ENCODE measurements around the gene HILPDA. TPM values are rescaled to one million over a fixed set of nuclear protein-coding genes. Genes with fewer than 3 reads are reported as not detected.
"Not testable (repeated sequence)": the region's sequence is repeated elsewhere in the genome, so short reads cannot be mapped to it uniquely, and the experiment has no call there.

Gene HILPDA
- polyA plus RNA-seq, 1 donor (not counting 4 experiments of a cell fraction or from before 2014, with no cell fraction given) = 17.9 TPM

- H3K9me3 ChIP-seq (ENCODE audit: control insufficient read depth, low read depth, low read length); dilution Hi-C loops (cut with MboI; ENCODE audit: extremely low pct_ligation_motif_present, low sequenced_read_pairs); H3K27ac ChIP-seq (ENCODE audit: control insufficient read depth, insufficient read depth, low read length); H3K79me2 ChIP-seq (ENCODE audit: control insufficient read depth, insufficient read depth, low read length); FAIRE-seq; H3K27me3 ChIP-seq (ENCODE audit: control insufficient read depth, extremely low read depth, insufficient read depth, low read length); H4K20me1 ChIP-seq (ENCODE audit: control insufficient read depth, extremely low read depth, insufficient read depth, low read length); H3K9me1 ChIP-seq (ENCODE audit: control insufficient read depth, extremely low read depth, insufficient read depth, low read length); H3K4me1 ChIP-seq (ENCODE audit: control insufficient read depth, extremely low read depth, insufficient read depth, low read length); H3K36me3 ChIP-seq (ENCODE audit: control insufficient read depth in 2 of 2, extremely low read depth in 1 of 2, insufficient read depth in 2 of 2, low read length in 2 of 2); H3K4me2 ChIP-seq (ENCODE audit: control insufficient read depth, extremely low read depth, insufficient read depth, low read depth, low read length); H2AFZ ChIP-seq (ENCODE audit: control insufficient read depth, low read length); H3K9ac ChIP-seq (ENCODE audit: control insufficient read depth, extremely low read depth, insufficient read depth, low read length); H3K4me3 ChIP-seq (ENCODE audit: control insufficient read depth in 2 of 3, extremely low read depth in 1 of 3, insufficient read depth in 2 of 3, low read depth in 1 of 3, low read length in 3 of 3); DNase-seq (ENCODE audit: low read depth, low spot score): not testable (repeated sequence)
Measured at GRCh38 chr7:128488134-128488533, 32.5 kb downstream of the HILPDA start.

- DNase-seq (ENCODE audit: low read depth, low spot score) = no peak
- dilution Hi-C loops (cut with MboI; ENCODE audit: extremely low pct_ligation_motif_present, low sequenced_read_pairs) = no loop called here
- H3K79me2 ChIP-seq (ENCODE audit: control insufficient read depth, insufficient read depth, low read length) = no peaks in the 10 kb centered on the region
- no peaks in the 10 kb centered on the region for H3K4me1 ChIP-seq (ENCODE audit: control insufficient read depth, extremely low read depth, insufficient read depth, low read length)
- no peaks in the 10 kb centered on the region for H3K27me3 ChIP-seq (ENCODE audit: control insufficient read depth, extremely low read depth, insufficient read depth, low read length)
- no peaks in the 10 kb centered on the region for H3K9me3 ChIP-seq (ENCODE audit: control insufficient read depth, low read depth, low read length)
- H3K36me3 ChIP-seq (ENCODE audit: control insufficient read depth in 2 of 2, extremely low read depth in 1 of 2, insufficient read depth in 2 of 2, low read length in 2 of 2) = peaks cover 4 to 12% of the 10 kb centered on the region in 2 experiments
- no peak overlapping the region for H3K4me3 ChIP-seq (ENCODE audit: control insufficient read depth in 2 of 3, extremely low read depth in 1 of 3, insufficient read depth in 2 of 3, low read depth in 1 of 3, low read length in 3 of 3)
- FAIRE-seq = no peak
- no peak overlapping the region for H3K9ac ChIP-seq (ENCODE audit: control insufficient read depth, extremely low read depth, insufficient read depth, low read length)
- no peak overlapping the region for H3K27ac ChIP-seq (ENCODE audit: control insufficient read depth, insufficient read depth, low read length)
- H4K20me1 ChIP-seq (ENCODE audit: control insufficient read depth, extremely low read depth, insufficient read depth, low read length) = no peaks in the 10 kb centered on the region
- H3K4me2 ChIP-seq (ENCODE audit: control insufficient read depth, extremely low read depth, insufficient read depth, low read depth, low read length) = no peak overlapping the region
- TF ChIP-seq CTCF (optimal IDR thresholded peaks at IDR 0.05 in 1 of 3, IDR thresholded peaks at IDR 0.05 in 1 of 3, conservative IDR thresholded peaks at IDR 0.05 in 1 of 3; ENCODE audit: extremely low read depth in 1 of 3, insufficient read depth in 2 of 3, low read length in 3 of 3) (no peak), EZH2 (IDR thresholded peaks at IDR 0.05; ENCODE audit: low read length) (no peak)
- no peak overlapping the region for H2AFZ ChIP-seq (ENCODE audit: control insufficient read depth, low read length)
- H3K9me1 ChIP-seq (ENCODE audit: control insufficient read depth, extremely low read depth, insufficient read depth, low read length) = peaks cover 2% of the 10 kb centered on the region
Measured at GRCh38 chr7:128497405-128497804, 41.7 kb downstream of the HILPDA start.

GRCh38 chr7:128505416-128505815 lies 49.7 kb downstream of the HILPDA start:
- H3K9me3 ChIP-seq (ENCODE audit: control insufficient read depth, low read depth, low read length); dilution Hi-C loops (cut with MboI; ENCODE audit: extremely low pct_ligation_motif_present, low sequenced_read_pairs); FAIRE-seq; H3K27ac ChIP-seq (ENCODE audit: control insufficient read depth, insufficient read depth, low read length); H3K36me3 ChIP-seq (ENCODE audit: control insufficient read depth in 2 of 2, extremely low read depth in 1 of 2, insufficient read depth in 2 of 2, low read length in 2 of 2); H4K20me1 ChIP-seq (ENCODE audit: control insufficient read depth, extremely low read depth, insufficient read depth, low read length); H3K9me1 ChIP-seq (ENCODE audit: control insufficient read depth, extremely low read depth, insufficient read depth, low read length); H3K4me2 ChIP-seq (ENCODE audit: control insufficient read depth, extremely low read depth, insufficient read depth, low read depth, low read length); H3K27me3 ChIP-seq (ENCODE audit: control insufficient read depth, extremely low read depth, insufficient read depth, low read length); H3K79me2 ChIP-seq (ENCODE audit: control insufficient read depth, insufficient read depth, low read length); H2AFZ ChIP-seq (ENCODE audit: control insufficient read depth, low read length); H3K9ac ChIP-seq (ENCODE audit: control insufficient read depth, extremely low read depth, insufficient read depth, low read length); H3K4me3 ChIP-seq (ENCODE audit: control insufficient read depth in 2 of 3, extremely low read depth in 1 of 3, insufficient read depth in 2 of 3, low read depth in 1 of 3, low read length in 3 of 3); DNase-seq (ENCODE audit: low read depth, low spot score); H3K4me1 ChIP-seq (ENCODE audit: control insufficient read depth, extremely low read depth, insufficient read depth, low read length): not testable (repeated sequence)

- H3K27me3 ChIP-seq (ENCODE audit: control insufficient read depth, extremely low read depth, insufficient read depth, low read length); H3K9me1 ChIP-seq (ENCODE audit: control insufficient read depth, extremely low read depth, insufficient read depth, low read length); H3K9me3 ChIP-seq (ENCODE audit: control insufficient read depth, low read depth, low read length); FAIRE-seq; H3K36me3 ChIP-seq (ENCODE audit: control insufficient read depth in 2 of 2, extremely low read depth in 1 of 2, insufficient read depth in 2 of 2, low read length in 2 of 2); dilution Hi-C loops (cut with MboI; ENCODE audit: extremely low pct_ligation_motif_present, low sequenced_read_pairs); H2AFZ ChIP-seq (ENCODE audit: control insufficient read depth, low read length); H3K79me2 ChIP-seq (ENCODE audit: control insufficient read depth, insufficient read depth, low read length); H3K27ac ChIP-seq (ENCODE audit: control insufficient read depth, insufficient read depth, low read length); DNase-seq (ENCODE audit: low read depth, low spot score); H4K20me1 ChIP-seq (ENCODE audit: control insufficient read depth, extremely low read depth, insufficient read depth, low read length); H3K9ac ChIP-seq (ENCODE audit: control insufficient read depth, extremely low read depth, insufficient read depth, low read length); H3K4me3 ChIP-seq (ENCODE audit: control insufficient read depth in 2 of 3, extremely low read depth in 1 of 3, insufficient read depth in 2 of 3, low read depth in 1 of 3, low read length in 3 of 3); H3K4me2 ChIP-seq (ENCODE audit: control insufficient read depth, extremely low read depth, insufficient read depth, low read depth, low read length); H3K4me1 ChIP-seq (ENCODE audit: control insufficient read depth, extremely low read depth, insufficient read depth, low read length): not testable (repeated sequence)
Measured at GRCh38 chr7:128506819-128507218, 51.1 kb downstream of the HILPDA start.

Data from keratinocyte (primary cell).